H9 (cell line): ENCODE results near the gene CCDC185. TPM values are rescaled to one million over a fixed set of nuclear protein-coding genes. Genes with fewer than 3 reads are reported as not detected.

Experiments used
- DNase-seq: peaks from one replicate; pipeline ENCODE4 v3.0.0-alpha.2; 2017
- H2AFZ ChIP-seq: one replicate; pipeline ENCODE4 v1.6.1; 2013; ENCODE audit warnings: mild to moderate bottlenecking, low read length, control low read depth, moderate library complexity
- H2AK5ac ChIP-seq: 2 replicates; pipeline ENCODE4 v1.6.1; 2013; ENCODE audit warnings: low read length, control low read depth, mixed read lengths; ENCODE audit not compliant: insufficient read length
- H2BK120ac ChIP-seq: one replicate; pipeline ENCODE4 v1.6.1; 2013; ENCODE audit warnings: low read depth, mild to moderate bottlenecking, low read length, control low read depth, inconsistent platforms; ENCODE audit not compliant: poor library complexity, severe bottlenecking
- H2BK12ac ChIP-seq: 2 replicates; pipeline ENCODE4 v1.6.1; 2013; ENCODE audit warnings: low read length, control low read depth, mixed read lengths, low read depth; ENCODE audit not compliant: insufficient read length
- H2BK15ac ChIP-seq: 2 replicates; pipeline ENCODE4 v1.6.1; 2013; ENCODE audit warnings: low read depth, low read length, control low read depth
- H2BK20ac ChIP-seq: one replicate; pipeline ENCODE4 v1.6.1; 2013; ENCODE audit warnings: low read depth, mild to moderate bottlenecking, low read length, control low read depth, inconsistent platforms; ENCODE audit not compliant: poor library complexity, severe bottlenecking
- H2BK5ac ChIP-seq: 2 replicates; pipeline ENCODE4 v1.6.1; 2013; ENCODE audit warnings: low read length, control low read depth, mixed read lengths; ENCODE audit not compliant: insufficient read length
- H3K14ac ChIP-seq: 2 replicates; pipeline ENCODE4 v1.6.1; 2013; ENCODE audit warnings: low read length, control low read depth; ENCODE audit not compliant: insufficient read depth
- H3K18ac ChIP-seq: 2 replicates; pipeline ENCODE4 v1.6.1; 2013; ENCODE audit warnings: low read depth, mild to moderate bottlenecking, mixed read lengths, low read length, control low read depth; ENCODE audit not compliant: insufficient read length
- H3K23ac ChIP-seq: 2 replicates; pipeline ENCODE4 v1.6.1; 2013; ENCODE audit warnings: low read length, control low read depth, mixed read lengths, low read depth; ENCODE audit not compliant: insufficient read length
- H3K23me2 ChIP-seq: 2 replicates; pipeline ENCODE4 v1.6.1; 2013; ENCODE audit warnings: low read depth, mild to moderate bottlenecking, mixed read lengths, low read length, control low read depth; ENCODE audit not compliant: insufficient read length, poor library complexity, severe bottlenecking
- H3K27ac ChIP-seq: 2 replicates; pipeline ENCODE4 v1.5.1; 2013; ENCODE audit warnings: low read length, control low read depth, mixed read lengths, low read depth; ENCODE audit not compliant: insufficient read length
- H3K27me3 ChIP-seq: 2 replicates; pipeline ENCODE4 v1.6.1; 2013; ENCODE audit warnings: low read length, control low read depth, inconsistent platforms; ENCODE audit not compliant: insufficient read depth
- H3K4ac ChIP-seq: 2 replicates; pipeline ENCODE4 v1.6.1; 2013; ENCODE audit warnings: low read depth, mild to moderate bottlenecking, control low read depth, inconsistent platforms, low read length, moderate library complexity
- H3K4me1 ChIP-seq: 2 replicates; pipeline ENCODE4 v1.6.1; 2013; ENCODE audit warnings: low read length, control low read depth, inconsistent platforms; ENCODE audit not compliant: insufficient read depth
- H3K4me2 ChIP-seq: 2 replicates; pipeline ENCODE4 v1.6.1; 2013; ENCODE audit warnings: low read length, control low read depth, mixed read lengths; ENCODE audit not compliant: insufficient read length, insufficient read depth
- H3K56ac ChIP-seq: 2 replicates; pipeline ENCODE4 v1.6.1; 2013; ENCODE audit warnings: low read depth, mild to moderate bottlenecking, mixed read lengths, low read length, control low read depth; ENCODE audit not compliant: insufficient read length
- H3K79me1 ChIP-seq: 2 replicates; pipeline ENCODE4 v1.6.1; 2013; ENCODE audit warnings: low read depth, mild to moderate bottlenecking, moderate library complexity, low read length, control low read depth, inconsistent platforms; ENCODE audit not compliant: insufficient read depth, poor library complexity, severe bottlenecking
- H3K79me2 ChIP-seq: 2 replicates; pipeline ENCODE4 v1.6.1; 2013; ENCODE audit warnings: low read length, control low read depth, inconsistent platforms; ENCODE audit not compliant: insufficient read depth
- H3K9ac ChIP-seq: 2 replicates; pipeline ENCODE4 v1.6.1; 2013; ENCODE audit warnings: low read length, control low read depth, mixed read lengths; ENCODE audit not compliant: insufficient read length; ENCODE audit errors: extremely low read depth
- H3K9me3 ChIP-seq: one replicate; pipeline ENCODE4 v1.6.1; 2013; ENCODE audit warnings: low read depth, low read length, inconsistent platforms; ENCODE audit not compliant: control insufficient read depth
- H3T11ph ChIP-seq: one replicate; pipeline ENCODE4 v1.6.1; 2013; ENCODE audit warnings: mild to moderate bottlenecking, low read length, control low read depth, inconsistent platforms
- H4K20me1 ChIP-seq: one replicate; pipeline ENCODE4 v1.6.1; 2013; ENCODE audit not compliant: control insufficient read depth, insufficient read length, insufficient read depth
- H4K5ac ChIP-seq: 2 replicates; pipeline ENCODE4 v1.6.1; 2013; ENCODE audit warnings: low read depth, mild to moderate bottlenecking, mixed read lengths, low read length, control low read depth; ENCODE audit not compliant: insufficient read length
- H4K8ac ChIP-seq: replicated peaks from 2 replicates; pipeline ENCODE4 v1.6.1; 2013; ENCODE audit warnings: low read length, control low read depth, mixed read lengths, low read depth; ENCODE audit not compliant: insufficient read length
- H4K91ac ChIP-seq: 2 replicates; pipeline ENCODE4 v1.6.1; 2013; ENCODE audit warnings: low read depth, mild to moderate bottlenecking, moderate library complexity, mixed read lengths, low read length, control low read depth; ENCODE audit not compliant: insufficient read length
- H3K27ac Mint-ChIP-seq, 3 experiments: 2 replicates in 2 of 3; 3 replicates in 1 of 3; pipeline ENCODE4 v1.8.0; 2020 to 2021; ENCODE audit warnings: mixed read lengths in 3 of 3, mild to moderate bottlenecking in 1 of 3, moderate library complexity in 1 of 3
- H3K27me3 Mint-ChIP-seq: 2 replicates; pipeline ENCODE4 v1.8.0; 2021; ENCODE audit warnings: low read depth, mild to moderate bottlenecking, moderate library complexity, mixed read lengths
- H3K36me3 Mint-ChIP-seq, 3 experiments: 2 replicates in 2 of 3; 3 replicates in 1 of 3; pipeline ENCODE4 v1.8.0; 2020 to 2021; ENCODE audit warnings: low read depth in 3 of 3, mixed read lengths in 3 of 3; ENCODE audit not compliant: insufficient read depth in 1 of 3
- H3K4me1 Mint-ChIP-seq, 2 experiments: 2 replicates each; pipeline ENCODE4 v1.8.0; 2020; ENCODE audit warnings: mixed read lengths in 2 of 2
- H3K4me3 Mint-ChIP-seq, 2 experiments: 2 replicates in 1 of 2; 3 replicates in 1 of 2; pipeline ENCODE4 v1.8.0; 2020 to 2021; ENCODE audit warnings: mild to moderate bottlenecking in 2 of 2, mixed read lengths in 2 of 2, moderate library complexity in 1 of 2
- H3K9me3 Mint-ChIP-seq, 2 experiments: 2 replicates in 1 of 2; 3 replicates in 1 of 2; pipeline ENCODE4 v1.8.0; 2020; ENCODE audit warnings: mild to moderate bottlenecking in 2 of 2, mixed read lengths in 2 of 2, moderate library complexity in 1 of 2
- CTCF ChIP-seq: fragments of 200-600 bp; sonication (generic); conservative IDR thresholded peaks from 3 replicates; pipeline ENCODE4 v1.8.0; 2021; ENCODE audit warnings: antibody characterized with exemption, mild to moderate bottlenecking
- WGBS: extraction: QIAGEN DNeasy Blood & Tissue Kit; methylation state at CpG from one replicate; pipeline ENCODE4 v1.1.7; 2013; ENCODE audit warnings: missing lambda C conversion rate, low lambda C conversion rate, mixed read lengths; ENCODE audit not compliant: insufficient read length; ENCODE audit errors: extremely low coverage; 5-methylcytosine and 5-hydroxymethylcytosine counted together
- total RNA-seq: library from RNA; stranded (reverse); gene quantifications from 2 replicates; pipeline ENCODE4 v1.2.1, GENCODE V29; 2021

CCDC185 gene
- total RNA-seq, 1 experiment from 2014 or later: not detected

GRCh38 chr1:223386013-223386412 is 7.2 kb upstream of the CCDC185 start:
- Histone ChIP-seq H4K20me1 (no peaks in the 10 kb centered on the region), H4K8ac (no peak overlapping the region), H4K5ac (no peak overlapping the region), H3K79me1 (no peaks in the 10 kb centered on the region), H2AFZ (no peak overlapping the region), H3K9ac (no peak overlapping the region), H3K4me1 (no peaks in the 10 kb centered on the region), H3K14ac (no peak overlapping the region), H3K56ac (no peak overlapping the region), H2BK12ac (no peak overlapping the region), H3K4ac (no peak overlapping the region), H3K23ac (no peak overlapping the region), H2BK5ac (no peak overlapping the region), H3K79me2 (no peaks in the 10 kb centered on the region), H3K4me2 (no peak overlapping the region), H3K9me3 (no peaks in the 10 kb centered on the region), H3K27ac (no peak overlapping the region), H2BK120ac (no peak overlapping the region), H3K27me3 (no peaks in the 10 kb centered on the region), H3K18ac (no peak overlapping the region), H2AK5ac (no peak overlapping the region), H2BK20ac (no peak overlapping the region), H4K91ac (no peak overlapping the region), H3K23me2 (no peaks in the 10 kb centered on the region), H3T11ph (no peak overlapping the region), H2BK15ac (no peak overlapping the region)
- DNase-seq: no peak
- Mint-ChIP-seq H3K4me1 (peaks cover 0 to 4% of the 10 kb centered on the region in 2 experiments; a peak in 2 of 4 replicates), H3K9me3 (no peaks in the 10 kb centered on the region), H3K27ac (no peak overlapping the region), H3K4me3 (no peak overlapping the region), H3K36me3 (no peaks in the 10 kb centered on the region), H3K27me3 (peaks cover 6% of the 10 kb centered on the region)
- no peak for TF ChIP-seq CTCF
- WGBS: no CpG with 5 or more reads among the region's 2 CpGs
